Testis (tissue), 3 donors: ENCODE results near the gene PDCD10. TPM values are rescaled to one million over a fixed set of nuclear protein-coding genes. Genes with fewer than 3 reads are reported as not detected.

Source experiments
- DNase-seq: peaks from one replicate; pipeline ENCODE4 v3.0.0-alpha.2; 2019
- H3K27ac ChIP-seq, 2 donors: fragments of 200-600 bp; sonication (generic); one replicate each; pipeline ENCODE4 v1.5.1; 2019
- H3K27me3 ChIP-seq: fragments of 200-600 bp; sonication (generic); one replicate; pipeline ENCODE4 v1.5.1; 2019
- H3K36me3 ChIP-seq: fragments of 200-600 bp; sonication (generic); one replicate; pipeline ENCODE4 v1.5.1; 2017; ENCODE audit warnings: low read depth; ENCODE audit errors: missing control alignments
- H3K4me1 ChIP-seq: fragments of 200-600 bp; sonication (generic); one replicate; pipeline ENCODE4 v1.5.1; 2019
- H3K4me3 ChIP-seq, 2 donors: fragments of 200-600 bp; sonication (generic); one replicate each; pipeline ENCODE4 v1.5.1; 2017 to 2019
- H3K9me3 ChIP-seq: fragments of 200-600 bp; sonication (generic); one replicate; pipeline ENCODE4 v1.5.1; 2017
- POLR2A ChIP-seq: fragments of 450-650 bp; IDR thresholded peaks from one replicate; pipeline ENCODE4 v1.6.1; 2017; ENCODE audit warnings: antibody characterized with exemption, mild to moderate bottlenecking, moderate library complexity
- WGBS, 2 donors: methylation state at CpG; one replicate each; pipeline ENCODE4 v1.1.5; 2018; 5-methylcytosine and 5-hydroxymethylcytosine counted together
- intact Hi-C: fragments of 100-400 bp; cut with DNase I; formaldehyde crosslinking; loops from one replicate; pipeline ENCODE4 v1.15.1; 2023; ENCODE audit warnings: low total_unique reads
- polyA plus RNA-seq: library from polyadenylated mRNA; stranded (reverse); fragments of 350-450 nt; fragmentation: Illumina TruSeq; extraction: RNeasy Lipid Tissue Mini Kit (QIAGEN cat#74804); gene quantifications from one replicate; pipeline ENCODE4 v1.2.3, GENCODE V29; 2014; ENCODE audit warnings: low read depth, low replicate concordance; ENCODE audit not compliant: insufficient read depth
- total RNA-seq, 2 donors: library from RNA; depleted of rRNA; stranded (reverse); fragments of >200 nt; gene quantifications; one replicate each; pipeline ENCODE4 v1.2.3, GENCODE V29; 2016
- TF ChIP-seq, protein P1 (sequence below), 3 experiments: fragments of 450-650 bp in 2 of 3; fragments of 200-600 bp in 1 of 3; sonication (generic) in 1 of 3; IDR thresholded peaks; one replicate each; pipeline ENCODE4 v1.5.1; 2016 to 2019; ENCODE audit warnings: antibody characterized with exemption in 3 of 3, mild to moderate bottlenecking in 2 of 3, moderate library complexity in 1 of 3

PDCD10 gene
- total and polyA plus RNA-seq, 3 donors from 2014 or later: 59.4 to 64.7 (median 62.8) TPM

DNA sequence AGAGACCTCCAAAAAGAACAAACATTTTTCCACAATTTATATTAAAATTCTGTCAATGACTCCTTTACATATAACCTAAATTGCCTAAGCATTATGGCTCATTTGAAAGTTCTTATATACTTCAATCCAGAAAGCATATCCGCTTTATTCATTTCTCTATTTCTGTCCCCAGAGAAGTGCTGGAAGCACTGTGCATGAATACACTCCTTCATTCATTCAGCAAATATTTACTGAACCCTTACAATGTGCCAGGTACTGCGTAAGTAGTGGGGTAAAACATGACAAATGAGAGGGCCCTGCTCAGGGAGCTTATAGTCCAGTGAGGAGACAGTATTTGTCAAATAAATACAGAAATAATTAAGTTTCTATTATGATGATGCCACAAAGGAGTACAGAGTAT is 3.3 kb downstream of the PDCD10 start:
- Histone ChIP-seq H3K36me3 (no peaks in the 10 kb centered on the region), H3K27me3 (no peaks in the 10 kb centered on the region)
- 85 to 94% methylated on average over 2 of the region's 2 CpGs for WGBS, 2 donors

DNA sequence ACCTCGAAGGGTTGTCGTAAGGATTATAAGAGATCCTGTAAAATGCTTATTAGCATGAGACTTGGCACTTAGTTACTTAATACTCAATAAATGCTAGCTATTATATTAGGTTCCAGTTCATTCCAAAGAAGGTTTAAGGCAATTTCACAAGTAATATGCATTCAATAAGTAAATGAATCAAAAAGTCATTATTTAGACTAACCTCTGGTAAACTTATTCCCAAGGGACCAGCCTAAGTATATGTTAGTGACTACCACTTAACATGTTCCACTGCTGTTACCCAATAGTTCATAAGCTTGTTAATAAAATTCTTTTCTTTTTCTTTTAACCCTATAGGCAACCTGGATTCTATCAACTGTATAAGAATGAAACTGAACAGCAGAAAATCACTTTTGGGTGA is 5.1 kb downstream of the PDCD10 start:
- no peak overlapping the region for H3K4me3 ChIP-seq
- no peaks in the 10 kb centered on the region for H3K27me3 ChIP-seq
- DNase-seq: no peak
- H3K9me3 ChIP-seq: no peaks in the 10 kb centered on the region
- no peaks in the 10 kb centered on the region for H3K36me3 ChIP-seq
- intact Hi-C loops: no loop called here
- 86 to 90% methylated on average over 2 of the region's 2 CpGs for WGBS, 2 donors
- no peak overlapping the region for H3K27ac ChIP-seq
- no peaks in the 10 kb centered on the region for H3K4me1 ChIP-seq
- TF ChIP-seq, protein P1, sequence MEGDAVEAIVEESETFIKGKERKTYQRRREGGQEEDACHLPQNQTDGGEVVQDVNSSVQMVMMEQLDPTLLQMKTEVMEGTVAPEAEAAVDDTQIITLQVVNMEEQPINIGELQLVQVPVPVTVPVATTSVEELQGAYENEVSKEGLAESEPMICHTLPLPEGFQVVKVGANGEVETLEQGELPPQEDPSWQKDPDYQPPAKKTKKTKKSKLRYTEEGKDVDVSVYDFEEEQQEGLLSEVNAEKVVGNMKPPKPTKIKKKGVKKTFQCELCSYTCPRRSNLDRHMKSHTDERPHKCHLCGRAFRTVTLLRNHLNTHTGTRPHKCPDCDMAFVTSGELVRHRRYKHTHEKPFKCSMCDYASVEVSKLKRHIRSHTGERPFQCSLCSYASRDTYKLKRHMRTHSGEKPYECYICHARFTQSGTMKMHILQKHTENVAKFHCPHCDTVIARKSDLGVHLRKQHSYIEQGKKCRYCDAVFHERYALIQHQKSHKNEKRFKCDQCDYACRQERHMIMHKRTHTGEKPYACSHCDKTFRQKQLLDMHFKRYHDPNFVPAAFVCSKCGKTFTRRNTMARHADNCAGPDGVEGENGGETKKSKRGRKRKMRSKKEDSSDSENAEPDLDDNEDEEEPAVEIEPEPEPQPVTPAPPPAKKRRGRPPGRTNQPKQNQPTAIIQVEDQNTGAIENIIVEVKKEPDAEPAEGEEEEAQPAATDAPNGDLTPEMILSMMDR (IDR thresholded peaks at IDR 0.05): no peak
- TF ChIP-seq POLR2A: no peak

More for the DNA sequence above, 3.3 kb downstream of the PDCD10 start:
- no peaks in the 10 kb centered on the region for H3K4me1 ChIP-seq
- no peak overlapping the region for H3K4me3 ChIP-seq
- TF ChIP-seq POLR2A: no peak
- TF ChIP-seq, protein P1 (IDR thresholded peaks at IDR 0.05): no peak
- intact Hi-C loops: no loop called here
- H3K27ac ChIP-seq: no peak overlapping the region
- no peaks in the 10 kb centered on the region for H3K9me3 ChIP-seq
- no peak for DNase-seq

DNA sequence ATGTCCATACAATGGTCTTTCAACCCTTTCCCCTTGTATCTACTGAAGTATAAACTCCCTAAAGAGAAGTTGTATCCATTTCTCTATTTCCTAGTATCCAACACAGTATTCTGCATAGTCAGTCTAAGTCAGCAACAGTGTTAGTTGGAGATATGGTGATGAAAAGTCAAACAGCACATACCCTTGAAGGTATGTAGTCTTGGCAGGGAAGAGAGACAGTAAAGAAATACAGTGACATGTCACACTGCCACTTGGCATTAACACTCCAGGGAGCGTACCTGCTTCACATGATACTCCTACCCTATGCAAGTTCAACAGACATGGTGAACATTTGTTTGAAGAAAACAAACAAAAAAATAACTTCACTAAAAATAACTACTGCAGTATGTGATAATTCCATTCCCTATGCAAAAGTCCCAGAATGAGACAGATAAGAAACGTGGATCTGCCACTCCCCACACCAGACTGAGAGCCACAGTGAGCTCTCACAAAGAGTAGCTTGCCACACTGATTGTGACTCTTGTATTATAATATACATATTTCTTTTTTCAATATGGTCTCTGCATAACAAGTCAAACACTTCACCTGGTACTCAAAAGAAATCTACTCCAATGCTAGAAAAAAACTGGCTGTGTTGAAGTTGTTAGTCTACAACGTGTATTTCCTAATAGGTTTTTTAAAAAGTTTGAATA is 5.9 kb downstream of the PDCD10 start:
- no peak for DNase-seq
- Histone ChIP-seq H3K4me3 (no peak overlapping the region), H3K27ac (no peak overlapping the region), H3K9me3 (no peaks in the 10 kb centered on the region), H3K4me1 (no peaks in the 10 kb centered on the region), H3K36me3 (no peaks in the 10 kb centered on the region), H3K27me3 (no peaks in the 10 kb centered on the region)
- no peak for TF ChIP-seq POLR2A
- TF ChIP-seq, protein P1 (IDR thresholded peaks at IDR 0.05): no peak
- intact Hi-C loops: no loop called here
- WGBS, 2 donors: 68 to 73% methylated on average over 3 of the region's 3 CpGs

- H3K9me3 ChIP-seq: no peaks in the 10 kb centered on the region
- no peaks in the 10 kb centered on the region for H3K36me3 ChIP-seq
- WGBS, 2 donors: 74 to 78% methylated on average over 3 of the region's 3 CpGs
- no peak for DNase-seq
- H3K27ac ChIP-seq: no peak overlapping the region
- TF ChIP-seq POLR2A: no peak
- TF ChIP-seq, protein P1 (IDR thresholded peaks at IDR 0.05): no peak
- H3K27me3 ChIP-seq: no peaks in the 10 kb centered on the region
- H3K4me1 ChIP-seq: no peaks in the 10 kb centered on the region
- H3K4me3 ChIP-seq: no peak overlapping the region
- intact Hi-C loops: no loop called here
Observed at GRCh38 chr3:167728176-167728575, 6.5 kb downstream of the PDCD10 start.

- H3K27me3 ChIP-seq: no peaks in the 10 kb centered on the region
- no peak overlapping the region for H3K4me3 ChIP-seq
- no peak for DNase-seq
- TF ChIP-seq POLR2A: no peak
- TF ChIP-seq, protein P1 (IDR thresholded peaks at IDR 0.05): no peak
- H3K27ac ChIP-seq: no peak overlapping the region
- intact Hi-C loops: no loop called here
- no peaks in the 10 kb centered on the region for H3K4me1 ChIP-seq
- H3K36me3 ChIP-seq: no peaks in the 10 kb centered on the region
- WGBS, 2 donors: 86 to 87% methylated on average over 3 of the region's 3 CpGs
- no peaks in the 10 kb centered on the region for H3K9me3 ChIP-seq
Observed at GRCh38 chr3:167723872-167724271, 10.8 kb downstream of the PDCD10 start.
